Glutamatergic neuron (in vitro differentiated cells): ENCODE results near the gene PARP16. TPM values are rescaled to one million over a fixed set of nuclear protein-coding genes. Genes with fewer than 3 reads are reported as not detected.

Experiments
- DNase-seq: peaks from one replicate; pipeline ENCODE4 v3.0.0; 2022
- H3K27ac Mint-ChIP-seq: one replicate; pipeline ENCODE4 v1.8.0; 2020; ENCODE audit warnings: mild to moderate bottlenecking, mixed read lengths, inconsistent platforms; ENCODE audit not compliant: unreplicated experiment
- H3K27me3 Mint-ChIP-seq: one replicate; pipeline ENCODE4 v1.8.0; 2020; ENCODE audit warnings: mild to moderate bottlenecking, moderate library complexity, mixed read lengths, inconsistent platforms; ENCODE audit not compliant: unreplicated experiment
- H3K36me3 Mint-ChIP-seq: one replicate; pipeline ENCODE4 v1.8.0; 2020; ENCODE audit warnings: mild to moderate bottlenecking, mixed read lengths, inconsistent platforms; ENCODE audit not compliant: unreplicated experiment
- H3K4me1 Mint-ChIP-seq: one replicate; pipeline ENCODE4 v1.8.0; 2020; ENCODE audit warnings: mild to moderate bottlenecking, low read depth, mixed read lengths, inconsistent platforms; ENCODE audit not compliant: unreplicated experiment
- H3K4me3 Mint-ChIP-seq: one replicate; pipeline ENCODE4 v1.8.0; 2020; ENCODE audit warnings: mild to moderate bottlenecking, mixed read lengths, inconsistent platforms; ENCODE audit not compliant: unreplicated experiment
- H3K9me3 Mint-ChIP-seq: one replicate; pipeline ENCODE4 v1.8.0; 2020; ENCODE audit warnings: mild to moderate bottlenecking, moderate library complexity, mixed read lengths, inconsistent platforms; ENCODE audit not compliant: unreplicated experiment
- total RNA-seq: library from RNA; stranded (reverse); fragmentation: NEBNext Ultra II Directional; extraction: Animal tissue kit (Norgen Biotek cat#: 25700); gene quantifications from one replicate; pipeline ENCODE4 v1.2.1, GENCODE V29; 2021; ENCODE audit not compliant: unreplicated experiment
- TF ChIP-seq, protein P1 (sequence below): fragments of 200-600 bp; sonication (generic); IDR thresholded peaks from one replicate; pipeline ENCODE4 v1.5.0; 2021; ENCODE audit not compliant: partially characterized antibody, unreplicated experiment

PARP16 gene
- total RNA-seq, 1 donor from 2014 or later = 6.8 TPM

GRCh38 chr15:65311760-65312159 lies 25.1 kb upstream of the PARP16 start:
- H3K36me3 Mint-ChIP-seq = no peaks in the 10 kb centered on the region
- no peak overlapping the region for H3K4me3 Mint-ChIP-seq
- peaks cover 2% of the 10 kb centered on the region for H3K9me3 Mint-ChIP-seq
- no peak overlapping the region for H3K27ac Mint-ChIP-seq
- no peaks in the 10 kb centered on the region for H3K27me3 Mint-ChIP-seq
- TF ChIP-seq, protein P1, sequence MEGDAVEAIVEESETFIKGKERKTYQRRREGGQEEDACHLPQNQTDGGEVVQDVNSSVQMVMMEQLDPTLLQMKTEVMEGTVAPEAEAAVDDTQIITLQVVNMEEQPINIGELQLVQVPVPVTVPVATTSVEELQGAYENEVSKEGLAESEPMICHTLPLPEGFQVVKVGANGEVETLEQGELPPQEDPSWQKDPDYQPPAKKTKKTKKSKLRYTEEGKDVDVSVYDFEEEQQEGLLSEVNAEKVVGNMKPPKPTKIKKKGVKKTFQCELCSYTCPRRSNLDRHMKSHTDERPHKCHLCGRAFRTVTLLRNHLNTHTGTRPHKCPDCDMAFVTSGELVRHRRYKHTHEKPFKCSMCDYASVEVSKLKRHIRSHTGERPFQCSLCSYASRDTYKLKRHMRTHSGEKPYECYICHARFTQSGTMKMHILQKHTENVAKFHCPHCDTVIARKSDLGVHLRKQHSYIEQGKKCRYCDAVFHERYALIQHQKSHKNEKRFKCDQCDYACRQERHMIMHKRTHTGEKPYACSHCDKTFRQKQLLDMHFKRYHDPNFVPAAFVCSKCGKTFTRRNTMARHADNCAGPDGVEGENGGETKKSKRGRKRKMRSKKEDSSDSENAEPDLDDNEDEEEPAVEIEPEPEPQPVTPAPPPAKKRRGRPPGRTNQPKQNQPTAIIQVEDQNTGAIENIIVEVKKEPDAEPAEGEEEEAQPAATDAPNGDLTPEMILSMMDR = no peak
- DNase-seq = no peak
- peaks cover 11% of the 10 kb centered on the region for H3K4me1 Mint-ChIP-seq

DNA sequence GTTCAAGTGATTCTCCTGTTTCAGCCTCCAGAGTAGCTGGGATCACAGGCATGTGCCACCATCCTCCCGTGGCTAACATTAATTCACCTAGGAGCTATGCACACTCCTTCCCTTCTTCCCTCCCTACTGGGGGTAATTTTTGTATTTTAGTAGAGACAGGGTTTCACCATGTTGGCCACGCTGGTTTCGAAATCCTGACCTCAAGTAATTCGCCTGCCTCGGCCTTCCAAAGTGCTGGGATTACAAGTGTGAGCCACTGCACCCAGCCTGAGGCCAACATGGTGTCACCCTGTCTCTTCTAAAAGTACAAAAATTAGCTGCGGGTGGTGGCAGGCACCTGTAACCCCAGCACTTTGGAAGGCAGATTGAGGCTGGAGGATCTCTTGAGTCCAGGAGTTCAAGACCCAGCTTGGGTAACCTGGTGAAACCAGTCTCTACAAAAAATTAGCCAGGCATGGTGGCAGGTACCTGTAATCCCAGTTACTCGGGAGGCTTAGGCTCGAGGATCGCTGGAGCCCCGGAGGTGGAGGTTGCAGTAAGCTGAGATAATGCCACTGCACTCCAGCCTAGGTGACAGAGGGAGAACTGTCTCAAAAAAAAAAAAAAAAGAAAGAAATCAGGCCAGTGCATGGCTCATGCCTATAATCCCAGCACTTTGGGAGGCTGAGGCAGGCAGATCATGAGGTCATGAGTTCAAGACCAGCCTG lies 23.9 kb upstream of the PARP16 start:
- no peaks in the 10 kb centered on the region for H3K36me3 Mint-ChIP-seq
- no peak overlapping the region for H3K4me3 Mint-ChIP-seq
- no peak for DNase-seq
- H3K4me1 Mint-ChIP-seq = peaks cover 18% of the 10 kb centered on the region
- TF ChIP-seq, protein P1 = no peak
- no peaks in the 10 kb centered on the region for H3K27me3 Mint-ChIP-seq
- H3K27ac Mint-ChIP-seq = no peak overlapping the region
- peaks cover 2% of the 10 kb centered on the region for H3K9me3 Mint-ChIP-seq

GRCh38 chr15:65309882-65310418 lies 23.3 kb upstream of the PARP16 start:
- TF ChIP-seq, protein P1 = no peak
- Mint-ChIP-seq H3K4me1 (peaks cover 18% of the 10 kb centered on the region), H3K27me3 (peaks cover under 1% of the 10 kb centered on the region), H3K27ac (peak overlapping the region; percentile 44), H3K9me3 (peaks cover 5% of the 10 kb centered on the region), H3K4me3 (no peak overlapping the region), H3K36me3 (no peaks in the 10 kb centered on the region)
- no peak for DNase-seq

DNA sequence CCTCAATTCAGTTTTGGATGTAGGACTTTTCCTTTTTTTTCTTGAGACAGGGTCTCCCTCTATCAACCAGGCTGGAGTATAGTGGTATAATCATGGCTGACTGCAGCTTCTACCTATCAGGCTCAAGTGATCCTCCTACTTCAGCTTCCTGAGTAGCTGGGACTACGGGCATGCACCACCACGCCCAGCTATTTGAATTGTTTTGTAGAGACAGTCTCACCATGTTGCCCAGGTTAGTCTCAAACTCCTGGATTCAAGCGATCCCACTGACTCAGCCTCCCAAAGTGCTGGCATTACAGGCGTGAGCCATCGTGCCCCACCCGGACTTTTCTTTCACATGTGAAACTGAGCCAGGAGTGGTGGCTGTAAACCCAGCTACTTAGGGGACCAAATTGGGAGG lies 21.3 kb upstream of the PARP16 start:
- Mint-ChIP-seq H3K4me3 (no peak overlapping the region), H3K27ac (no peak overlapping the region), H3K36me3 (no peaks in the 10 kb centered on the region), H3K27me3 (peaks cover 7% of the 10 kb centered on the region), H3K9me3 (peaks cover 19% of the 10 kb centered on the region), H3K4me1 (peaks cover 20% of the 10 kb centered on the region)
- DNase-seq = no peak
- TF ChIP-seq, protein P1 = no peak

- Mint-ChIP-seq H3K4me3 (peak overlapping the region; percentile 45), H3K27ac (peak overlapping the region; percentile 34), H3K4me1 (peaks cover 14% of the 10 kb centered on the region), H3K36me3 (no peaks in the 10 kb centered on the region), H3K27me3 (peaks cover 7% of the 10 kb centered on the region), H3K9me3 (peaks cover 19% of the 10 kb centered on the region)
- no peak for DNase-seq
- TF ChIP-seq, protein P1 = no peak
Observed at GRCh38 chr15:65306551-65306950, 19.9 kb upstream of the PARP16 start.
